Muscle layer of colon (tissue), 2 donors: Measurements from ENCODE around the gene RHAG.
"Not testable (repeated sequence)": the region's sequence is repeated elsewhere in the genome, so short reads cannot be mapped to it uniquely, and the experiment has no call there.

Source experiments
- H3K27ac ChIP-seq: one replicate; pipeline ENCODE4 v1.7.0; 2013; ENCODE audit warnings: low read depth, mild to moderate bottlenecking, low read length, moderate library complexity
- H3K27me3 ChIP-seq, 2 donors: one replicate each; pipeline ENCODE4 v1.7.0; 2013; ENCODE audit warnings: low read length in 2 of 2, mild to moderate bottlenecking in 2 of 2; ENCODE audit not compliant: insufficient read depth in 2 of 2, control insufficient read depth in 1 of 2
- H3K36me3 ChIP-seq: one replicate; pipeline ENCODE4 v1.7.0; 2013; ENCODE audit warnings: mild to moderate bottlenecking, low read length; ENCODE audit not compliant: insufficient read depth
- H3K4me1 ChIP-seq: one replicate; pipeline ENCODE4 v1.7.0; 2013; ENCODE audit warnings: mild to moderate bottlenecking, low read length; ENCODE audit not compliant: insufficient read depth
- H3K4me3 ChIP-seq, 2 donors: one replicate each; pipeline ENCODE4 v1.7.0; 2013; ENCODE audit warnings: low read length in 2 of 2, low read depth in 1 of 2, mild to moderate bottlenecking in 1 of 2, moderate library complexity in 1 of 2
- H3K9ac ChIP-seq: one replicate; pipeline ENCODE4 v1.7.0; 2013; ENCODE audit warnings: low read length
- H3K9me3 ChIP-seq: one replicate; pipeline ENCODE4 v1.7.0; 2013; ENCODE audit warnings: mild to moderate bottlenecking, low read length
- donor health status: abdominal sarcoma.
- donor health status: Adenocarcinoma of cecum.

RHAG gene

GRCh38 chr6:49636713-49637349 is at the start of gene RHAG:
RHAG (minus strand) TSS chr6:49636839; CDS start chr6:49636812, 27 bp downstream.
- H3K36me3 ChIP-seq = no peaks in the 10 kb centered on the region

DNA sequence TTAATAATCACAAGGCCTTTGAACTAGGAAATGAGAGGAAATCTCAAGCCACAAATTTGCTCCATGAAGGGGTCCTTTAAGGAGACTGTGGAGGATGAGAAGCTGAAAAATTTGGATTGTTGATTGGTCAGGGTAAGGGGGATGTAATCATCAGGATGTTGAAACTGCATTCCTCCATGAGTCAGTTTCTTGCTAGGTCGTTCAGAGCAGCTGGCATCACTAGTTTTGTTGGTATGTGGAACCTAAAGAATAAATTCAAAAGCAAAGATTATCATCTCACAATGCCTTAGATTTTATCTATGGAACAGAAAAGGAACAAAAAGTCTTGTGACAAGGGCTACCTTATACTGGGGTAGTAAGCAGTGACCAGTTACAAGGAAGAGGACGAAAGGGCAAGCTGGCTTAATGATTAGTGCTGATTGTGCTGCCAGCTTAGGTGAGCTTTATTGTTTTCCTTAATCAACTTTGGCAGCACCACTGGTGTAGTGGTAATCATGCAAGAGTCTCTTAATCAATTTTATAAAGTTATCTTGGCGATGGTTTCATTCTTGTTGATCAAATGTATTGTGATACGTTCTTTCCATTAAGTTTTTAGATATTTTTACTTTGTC is 40.1 kb upstream of the RHAG start:
- Histone ChIP-seq H3K4me1 (no peaks in the 10 kb centered on the region), H3K36me3 (no peaks in the 10 kb centered on the region), H3K27me3 (no peaks in the 10 kb centered on the region), H3K27ac (no peak overlapping the region), H3K9me3 (no peaks in the 10 kb centered on the region), H3K9ac (no peak overlapping the region), H3K4me3 (no peak overlapping the region)

More at GRCh38 chr6:49636713-49637349, at the start of gene RHAG:
- Histone ChIP-seq H3K4me1 (no peaks in the 10 kb centered on the region), H3K9ac (no peak within 1 kb of the TSS), H3K9me3 (no peaks in the 10 kb centered on the region), H3K27me3 (no peaks in the 10 kb centered on the region), H3K4me3 (no peak within 1 kb of the TSS), H3K27ac (no peak within 1 kb of the TSS)

GRCh38 chr6:49675816-49676215 is 39.2 kb upstream of the RHAG start:
- no peaks in the 10 kb centered on the region for H3K4me1 ChIP-seq
- no peak overlapping the region for H3K27ac ChIP-seq
- no peak overlapping the region for H3K9ac ChIP-seq

GRCh38 chr6:49668083-49668511 is 31.5 kb upstream of the RHAG start:
- Histone ChIP-seq H3K36me3 (no peaks in the 10 kb centered on the region), H3K4me1 (no peaks in the 10 kb centered on the region), H3K27me3 (no peaks in the 10 kb centered on the region), H3K4me3 (no peak overlapping the region), H3K9me3 (no peaks in the 10 kb centered on the region), H3K9ac (no peak overlapping the region), H3K27ac (no peak overlapping the region)

More at GRCh38 chr6:49675816-49676215, 39.2 kb upstream of the RHAG start:
- Histone ChIP-seq H3K36me3 (no peaks in the 10 kb centered on the region), H3K9me3 (no peaks in the 10 kb centered on the region), H3K4me3 (no peak overlapping the region), H3K27me3 (no peaks in the 10 kb centered on the region)

DNA sequence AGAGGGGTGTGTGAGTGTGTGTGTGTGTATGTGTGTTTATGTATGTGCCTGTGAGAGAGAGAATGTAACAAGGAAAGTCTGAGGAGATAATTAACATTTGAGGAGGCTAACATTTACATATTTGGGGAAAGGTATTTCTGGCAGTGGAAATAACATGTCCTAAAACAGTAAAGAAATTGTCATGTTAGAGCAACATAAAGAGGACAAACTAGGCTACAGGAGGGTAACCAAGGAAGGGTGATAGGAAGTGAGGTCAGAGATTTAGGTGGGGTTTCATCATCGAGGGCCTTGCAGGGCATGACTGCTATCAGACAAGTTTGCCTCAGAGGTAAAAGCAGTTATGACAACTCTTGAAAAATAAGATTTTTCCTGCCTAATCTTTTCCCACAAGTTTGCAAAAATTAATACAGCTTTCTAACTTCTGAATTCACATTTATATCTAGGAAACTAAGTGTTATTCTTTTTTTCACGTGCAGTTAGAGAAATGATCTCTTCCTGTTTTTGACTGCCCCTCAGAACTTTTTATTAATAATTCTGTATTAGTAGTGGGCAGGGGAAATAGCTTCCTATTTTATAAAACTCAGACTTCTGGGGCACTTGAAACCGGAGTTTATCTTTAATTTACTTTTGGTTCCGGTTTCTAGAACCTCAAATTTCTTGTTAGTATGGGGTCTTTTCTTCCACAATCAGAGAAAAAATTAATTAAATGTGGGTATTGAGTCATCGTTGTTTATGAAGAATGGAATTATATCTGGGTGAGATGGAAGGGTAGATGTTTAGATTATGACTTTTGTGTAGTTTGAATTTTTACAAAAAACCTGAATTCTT is 30.5 kb upstream of the RHAG start:
- H3K27me3 ChIP-seq = no peaks in the 10 kb centered on the region
- no peak overlapping the region for H3K4me3 ChIP-seq
- no peaks in the 10 kb centered on the region for H3K4me1 ChIP-seq
- H3K9me3 ChIP-seq = no peaks in the 10 kb centered on the region
- H3K27ac ChIP-seq = no peak overlapping the region
- no peak overlapping the region for H3K9ac ChIP-seq
- H3K36me3 ChIP-seq = no peaks in the 10 kb centered on the region

- Histone ChIP-seq H3K36me3 (no peaks in the 10 kb centered on the region), H3K4me1 (no peaks in the 10 kb centered on the region), H3K27me3 (no peaks in the 10 kb centered on the region), H3K9ac (no peak overlapping the region), H3K27ac (no peak overlapping the region), H3K4me3 (no peak overlapping the region), H3K9me3 (no peaks in the 10 kb centered on the region)
These were observed 29.8 kb upstream of the RHAG start for GRCh38 chr6:49666480-49666879.

DNA sequence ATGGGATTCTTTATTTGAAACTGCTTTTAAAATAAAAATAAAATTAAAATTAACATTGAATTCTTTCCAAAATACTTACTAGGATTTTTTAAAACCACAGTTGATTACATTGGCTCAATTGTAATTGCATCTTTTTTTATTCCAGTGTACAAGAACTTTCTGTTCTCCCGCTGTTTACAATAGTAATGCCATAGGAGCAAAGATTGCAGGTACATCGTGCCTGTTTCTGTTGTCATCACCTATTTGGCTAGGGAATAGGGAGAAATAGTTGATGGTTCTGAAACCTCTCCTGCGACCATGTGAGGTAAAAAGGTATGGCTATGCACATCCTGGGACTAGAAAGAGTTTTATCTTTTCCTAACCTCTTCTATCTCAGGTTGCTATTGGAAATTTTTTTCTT is 28.2 kb upstream of the RHAG start:
- Histone ChIP-seq H3K4me3 (no peak overlapping the region), H3K27ac (no peak overlapping the region), H3K9ac (no peak overlapping the region)

DNA sequence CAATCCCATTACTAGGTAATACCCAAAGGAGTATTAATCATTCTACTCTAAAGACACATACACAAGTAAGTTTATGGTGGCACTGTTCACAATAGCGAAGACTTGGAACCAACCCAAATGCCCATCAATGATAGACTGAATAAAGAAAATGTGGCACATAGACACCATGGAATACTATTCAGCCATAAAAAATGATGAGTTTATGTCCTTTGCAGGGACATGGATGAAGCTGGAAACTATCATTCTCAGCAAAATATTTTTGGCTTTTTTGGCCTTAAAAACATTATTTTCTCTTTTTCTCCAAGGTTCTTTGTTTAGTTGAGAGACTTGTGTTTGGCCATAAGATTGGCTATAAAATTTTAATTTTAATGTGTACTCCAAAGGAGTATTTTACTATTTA is 27.4 kb upstream of the RHAG start:
- H3K27me3 ChIP-seq, H3K9ac ChIP-seq, H3K4me3 ChIP-seq, H3K4me1 ChIP-seq, H3K9me3 ChIP-seq, H3K27ac ChIP-seq, H3K36me3 ChIP-seq: not testable (repeated sequence)

More for the DNA sequence above, 28.2 kb upstream of the RHAG start:
- H3K27me3 ChIP-seq = no peaks in the 10 kb centered on the region
- H3K36me3 ChIP-seq = no peaks in the 10 kb centered on the region
- H3K4me1 ChIP-seq = no peaks in the 10 kb centered on the region
- H3K9me3 ChIP-seq = no peaks in the 10 kb centered on the region

DNA sequence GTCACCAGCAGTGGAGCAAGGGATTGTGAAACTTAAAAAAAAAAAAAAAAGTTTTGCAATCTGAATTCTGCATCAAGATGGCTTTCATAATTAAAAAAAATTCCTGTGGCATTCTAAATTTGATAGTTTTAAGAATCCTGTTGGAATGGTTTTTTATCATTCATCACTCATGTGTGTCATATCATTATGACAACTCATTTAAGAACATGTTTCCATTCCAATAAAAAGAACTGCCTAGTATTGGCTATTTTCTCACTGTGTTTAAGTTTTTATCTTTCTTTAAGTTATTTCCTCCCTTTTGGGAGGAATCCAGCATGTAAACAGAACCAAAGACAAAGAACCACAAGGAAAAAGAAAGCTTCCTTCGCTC is 26.2 kb upstream of the RHAG start:
- H3K4me3 ChIP-seq = no peak overlapping the region
- H3K27ac ChIP-seq = no peak overlapping the region
- no peaks in the 10 kb centered on the region for H3K27me3 ChIP-seq
- no peak overlapping the region for H3K9ac ChIP-seq
- no peaks in the 10 kb centered on the region for H3K36me3 ChIP-seq
- no peaks in the 10 kb centered on the region for H3K9me3 ChIP-seq
- no peaks in the 10 kb centered on the region for H3K4me1 ChIP-seq

DNA sequence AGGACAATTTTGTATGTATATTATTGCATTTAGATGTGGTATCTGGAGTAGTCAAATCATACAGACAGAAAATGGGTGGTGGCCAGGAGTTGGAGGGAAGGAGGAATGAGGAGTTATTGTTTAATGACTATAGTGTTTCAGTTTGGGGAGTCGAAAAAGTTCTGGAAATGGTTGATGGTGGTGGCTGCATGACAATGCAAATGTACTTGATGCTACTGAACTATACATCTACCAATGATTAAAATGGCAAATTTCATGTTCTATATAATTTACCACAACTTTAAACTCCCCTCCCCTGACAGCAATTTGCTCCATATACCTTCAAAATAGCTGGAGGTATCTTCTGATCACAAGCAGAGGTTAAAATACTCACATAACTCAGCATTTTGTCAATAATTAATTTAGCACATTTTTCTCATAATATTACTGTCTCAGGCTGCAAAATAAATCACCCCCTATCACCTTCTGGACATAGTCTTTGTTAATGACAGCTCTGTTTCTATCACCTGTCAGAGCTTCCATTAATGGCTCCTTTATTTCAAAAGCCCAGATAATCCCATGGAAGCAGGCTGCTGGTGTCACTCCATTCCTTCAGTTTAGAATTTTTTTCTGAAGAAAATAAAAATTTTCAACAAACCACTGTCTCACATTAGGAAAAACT is 25.7 kb upstream of the RHAG start:
- H3K4me3 ChIP-seq = no peak overlapping the region
- H3K9ac ChIP-seq = no peak overlapping the region
- no peaks in the 10 kb centered on the region for H3K27me3 ChIP-seq
- H3K9me3 ChIP-seq = no peaks in the 10 kb centered on the region
- no peak overlapping the region for H3K27ac ChIP-seq
- H3K36me3 ChIP-seq = no peaks in the 10 kb centered on the region
- H3K4me1 ChIP-seq = no peaks in the 10 kb centered on the region

DNA sequence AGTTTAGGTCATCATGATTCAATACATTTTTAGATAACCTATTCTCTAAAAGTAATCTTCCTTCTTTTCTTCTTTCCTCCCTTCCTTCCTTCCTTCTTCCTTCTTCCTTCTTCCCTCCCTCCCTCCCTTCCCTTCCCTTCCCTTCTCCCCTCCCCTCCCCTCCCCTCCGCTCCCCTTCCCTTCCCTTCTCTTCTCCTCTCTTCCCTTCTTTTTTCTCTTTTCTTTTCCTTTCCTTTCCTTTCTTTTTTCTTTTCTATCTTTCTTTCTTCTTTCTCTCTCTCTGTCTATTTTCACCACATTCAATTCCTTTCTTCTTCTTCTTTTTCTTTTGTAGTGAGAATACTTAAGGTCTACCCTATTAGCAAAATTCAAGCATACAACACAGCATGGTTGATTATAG is 17.3 kb upstream of the RHAG start:
- no peaks in the 10 kb centered on the region for H3K9me3 ChIP-seq
- H3K4me3 ChIP-seq = no peak overlapping the region
- H3K36me3 ChIP-seq = no peaks in the 10 kb centered on the region
- H3K9ac ChIP-seq = no peak overlapping the region
- no peak overlapping the region for H3K27ac ChIP-seq
- H3K4me1 ChIP-seq = no peaks in the 10 kb centered on the region
- no peaks in the 10 kb centered on the region for H3K27me3 ChIP-seq
